ENCODE measurements around the gene FCGR3A. TPM values are rescaled to one million over a fixed set of nuclear protein-coding genes. Genes with fewer than 3 reads are reported as not detected.
"Not testable (repeated sequence)": the region's sequence is repeated elsewhere in the genome, so short reads cannot be mapped to it uniquely, and the experiment has no call there.

Gene FCGR3A
- total and polyA plus RNA-seq, 2 donors, result 4.5 to 29.0 TPM

DNA sequence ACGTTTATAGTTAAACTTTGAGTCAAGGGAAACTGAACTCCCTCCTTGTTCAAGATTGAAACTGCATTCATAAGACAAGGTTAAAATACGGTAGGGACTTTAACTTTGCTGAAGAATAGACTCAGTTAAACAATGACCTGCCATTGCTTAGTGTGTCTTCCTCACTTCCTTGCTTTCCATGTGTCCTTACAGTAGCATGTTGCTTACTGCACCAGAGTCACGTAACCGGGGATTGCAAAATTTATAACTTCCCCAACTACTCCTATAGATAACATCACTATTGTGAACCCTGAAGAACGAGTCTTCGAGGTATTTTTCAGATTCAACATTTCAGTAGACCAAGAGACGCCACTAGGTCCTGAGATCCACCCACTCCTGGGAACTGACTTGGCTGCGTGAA is 22.1 kb upstream of the FCGR3A start:
- WGBS, result 70% methylated on average over 2 of the region's 8 CpGs
- H3K4me1 ChIP-seq (ENCODE audit: insufficient read depth); H3K4me3 ChIP-seq (ENCODE audit: low read depth, low read length); DNase-seq (ENCODE audit: extremely low spot score); H3K27ac ChIP-seq (ENCODE audit: low read depth); H3K36me3 ChIP-seq (ENCODE audit: insufficient read depth): not testable (repeated sequence)

DNA sequence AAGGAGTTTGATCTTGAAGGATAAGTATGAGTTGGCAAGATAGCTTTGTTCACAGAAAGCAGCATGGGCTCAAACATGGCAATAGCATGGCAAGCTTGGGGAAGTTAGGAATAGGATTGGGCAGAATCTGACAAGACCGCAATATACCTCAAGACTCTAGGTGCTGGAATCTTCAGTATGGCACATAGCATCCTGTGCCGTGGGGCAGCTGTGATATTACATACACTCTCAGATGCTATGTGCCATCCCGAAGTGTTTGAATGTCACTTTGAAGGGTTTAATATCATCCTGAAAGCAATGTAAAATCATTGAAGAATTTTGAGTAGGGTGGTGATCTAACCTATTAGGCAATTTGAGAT is 17.0 kb upstream of the FCGR3A start:
- H3K4me3 ChIP-seq (ENCODE audit: low read depth, low read length); H3K27ac ChIP-seq (ENCODE audit: low read depth); H3K4me1 ChIP-seq (ENCODE audit: insufficient read depth); H3K36me3 ChIP-seq (ENCODE audit: insufficient read depth); DNase-seq (ENCODE audit: extremely low spot score): not testable (repeated sequence)
- WGBS, result 96% methylated on average over 1 of the region's 3 CpGs

DNA sequence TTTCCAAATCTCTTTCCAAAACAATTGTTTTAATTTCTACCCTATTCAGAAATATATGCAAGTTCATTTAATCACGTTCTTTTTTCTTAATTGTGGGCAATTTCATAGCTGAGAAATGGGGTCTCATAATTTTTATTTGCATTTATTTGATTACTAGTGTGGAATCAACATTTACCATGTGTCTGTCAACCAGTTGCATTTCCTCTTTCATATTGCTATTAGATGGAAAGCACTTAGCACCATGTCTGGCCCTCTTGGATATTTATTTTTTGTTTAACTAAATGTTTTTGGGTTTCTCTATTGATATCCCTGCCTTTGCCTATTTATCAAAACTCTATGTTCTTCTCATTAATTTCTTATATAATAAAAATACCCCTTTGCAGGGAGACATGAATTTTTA is 13.9 kb upstream of the FCGR3A start:
- 70% methylated on average over 1 of the region's 1 CpG for WGBS
- not testable (repeated sequence) for H3K27ac ChIP-seq (ENCODE audit: low read depth); H3K36me3 ChIP-seq (ENCODE audit: insufficient read depth); DNase-seq (ENCODE audit: extremely low spot score); H3K4me1 ChIP-seq (ENCODE audit: insufficient read depth); H3K4me3 ChIP-seq (ENCODE audit: low read depth, low read length)

GRCh38 chr1:161562441-161562840 is 12.8 kb upstream of the FCGR3A start:
- H3K27ac ChIP-seq (ENCODE audit: low read depth); H3K36me3 ChIP-seq (ENCODE audit: insufficient read depth); H3K4me3 ChIP-seq (ENCODE audit: low read depth, low read length); DNase-seq (ENCODE audit: extremely low spot score); H3K4me1 ChIP-seq (ENCODE audit: insufficient read depth): not testable (repeated sequence)
- 97% methylated on average over 2 of the region's 3 CpGs for WGBS

- WGBS, result 55% methylated on average over 4 of the region's 4 CpGs
- not testable (repeated sequence) for H3K27ac ChIP-seq (ENCODE audit: low read depth); DNase-seq (ENCODE audit: extremely low spot score); H3K36me3 ChIP-seq (ENCODE audit: insufficient read depth); H3K4me3 ChIP-seq (ENCODE audit: low read depth, low read length); H3K4me1 ChIP-seq (ENCODE audit: insufficient read depth)
These were observed 11.5 kb upstream of the FCGR3A start for GRCh38 chr1:161560960-161561715.

DNA sequence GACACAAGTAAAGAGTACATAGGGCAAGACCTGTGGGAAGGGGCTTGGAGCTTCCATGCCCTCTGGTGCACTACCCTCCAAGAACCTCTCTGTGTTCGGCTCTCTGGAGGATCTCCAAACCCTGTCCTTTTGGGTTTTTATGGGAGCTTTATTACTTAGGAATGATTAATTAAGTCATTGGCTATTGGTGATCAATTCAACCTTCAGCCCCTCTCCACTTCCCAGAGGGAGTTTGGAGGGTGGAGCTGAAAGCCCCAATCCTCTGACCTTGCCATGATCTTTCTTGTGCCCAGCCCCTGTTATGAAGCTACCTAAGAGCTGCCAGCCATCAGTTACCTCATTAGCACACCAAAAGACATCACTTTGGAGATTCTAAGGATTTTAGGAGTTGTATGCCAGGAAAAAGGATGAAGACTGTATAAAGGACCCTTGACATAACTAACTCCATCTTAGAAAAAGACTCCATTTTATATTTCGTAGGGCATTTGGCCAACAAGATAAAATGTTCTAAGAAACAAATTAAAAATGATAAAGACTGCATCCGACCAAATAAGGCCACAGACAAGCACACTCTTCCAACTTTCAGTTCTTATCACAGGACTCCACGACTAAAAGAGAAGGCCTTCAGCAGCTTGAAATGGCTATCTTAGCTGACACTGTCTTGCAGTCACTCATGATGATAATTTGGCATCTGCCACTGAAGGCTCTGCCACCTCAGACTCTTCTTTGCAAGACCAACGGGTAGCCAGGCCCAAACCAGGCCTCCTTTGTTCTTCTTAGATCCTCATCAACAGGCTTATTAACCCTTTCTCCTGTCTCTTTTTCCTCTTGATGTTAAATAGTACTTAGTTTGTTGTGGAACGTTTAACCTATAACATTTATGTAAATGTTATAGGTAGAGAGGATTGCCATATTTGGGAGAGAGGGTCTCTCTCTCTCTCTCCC is 8.2 kb upstream of the FCGR3A start:
- not testable (repeated sequence) for H3K4me1 ChIP-seq (ENCODE audit: insufficient read depth); H3K36me3 ChIP-seq (ENCODE audit: insufficient read depth); DNase-seq (ENCODE audit: extremely low spot score); H3K4me3 ChIP-seq (ENCODE audit: low read depth, low read length); H3K27ac ChIP-seq (ENCODE audit: low read depth)
- 59% methylated on average over 6 of the region's 6 CpGs for whole genome bisulfite sequencing

- not testable (repeated sequence) for H3K4me1 ChIP-seq (ENCODE audit: insufficient read depth); H3K27ac ChIP-seq (ENCODE audit: low read depth); H3K4me3 ChIP-seq (ENCODE audit: low read depth, low read length); DNase-seq (ENCODE audit: extremely low spot score); H3K36me3 ChIP-seq (ENCODE audit: insufficient read depth)
- 87% methylated on average over 2 of the region's 2 CpGs for WGBS
These were observed 7.4 kb upstream of the FCGR3A start for GRCh38 chr1:161556990-161557389.

GRCh38 chr1:161556143-161556542 is 6.5 kb upstream of the FCGR3A start:
- H3K4me3 ChIP-seq (ENCODE audit: low read depth, low read length); H3K27ac ChIP-seq (ENCODE audit: low read depth); H3K36me3 ChIP-seq (ENCODE audit: insufficient read depth); H3K4me1 ChIP-seq (ENCODE audit: insufficient read depth); DNase-seq (ENCODE audit: extremely low spot score): not testable (repeated sequence)
- 72% methylated on average over 3 of the region's 3 CpGs for WGBS

DNA sequence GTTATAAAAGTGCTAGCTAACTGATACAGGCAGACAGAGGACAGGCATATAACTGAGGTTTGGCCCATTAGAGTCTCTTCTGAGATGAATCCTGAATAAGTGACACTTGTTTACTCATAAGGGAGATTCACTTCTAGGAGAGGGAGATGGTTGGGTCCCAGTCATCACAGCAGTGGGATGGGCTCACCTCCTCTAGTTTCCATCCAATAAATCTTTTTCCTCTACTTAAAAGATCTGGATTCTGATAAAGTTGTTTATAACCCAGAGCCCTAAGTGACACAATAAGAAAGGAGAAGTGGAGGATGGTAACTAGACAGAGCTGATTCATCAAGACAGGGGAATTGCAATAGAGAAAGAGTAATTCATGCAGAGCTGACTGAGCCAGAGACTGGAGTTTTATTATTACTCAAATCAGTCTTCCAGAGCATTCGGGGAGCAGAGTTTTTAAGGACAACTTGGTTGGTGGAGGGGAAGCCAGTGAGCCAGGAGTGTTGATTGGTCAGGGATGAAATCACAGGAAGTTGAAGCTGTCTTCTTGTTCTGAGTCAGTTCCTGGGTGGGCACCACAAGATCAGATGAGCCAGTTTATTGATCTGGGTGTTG is 5.3 kb upstream of the FCGR3A start:
- not testable (repeated sequence) for H3K36me3 ChIP-seq (ENCODE audit: insufficient read depth); H3K27ac ChIP-seq (ENCODE audit: low read depth)
- 44% methylated on average over 1 of the region's 1 CpG for WGBS

DNA sequence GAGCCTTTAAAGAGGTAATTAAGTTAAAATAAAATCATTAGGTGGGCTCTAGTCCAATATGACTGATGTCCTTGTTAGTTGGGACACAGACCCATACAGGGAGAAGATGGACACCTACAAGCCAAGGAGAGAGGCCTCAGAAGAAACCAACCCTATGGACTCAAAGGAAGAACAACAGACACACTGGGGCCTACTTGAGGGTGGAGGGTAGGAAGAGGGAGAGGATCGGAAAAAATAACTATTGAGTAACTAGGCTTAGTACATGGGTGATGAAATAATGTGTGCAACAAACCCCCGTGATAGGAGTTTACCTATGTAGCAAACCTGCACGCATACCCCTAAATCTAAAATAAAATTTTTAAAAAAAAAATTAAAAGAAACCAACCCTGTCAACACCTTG is 4.7 kb upstream of the FCGR3A start:
- not testable (repeated sequence) for H3K4me1 ChIP-seq (ENCODE audit: insufficient read depth); H3K4me3 ChIP-seq (ENCODE audit: low read depth, low read length); H3K27ac ChIP-seq (ENCODE audit: low read depth); H3K36me3 ChIP-seq (ENCODE audit: insufficient read depth); DNase-seq (ENCODE audit: extremely low spot score)
- 94% methylated on average over 3 of the region's 3 CpGs for WGBS

More for the DNA sequence above, 5.3 kb upstream of the FCGR3A start:
- not testable (repeated sequence) for DNase-seq (ENCODE audit: extremely low spot score); H3K4me3 ChIP-seq (ENCODE audit: low read depth, low read length); H3K4me1 ChIP-seq (ENCODE audit: insufficient read depth)

DNA sequence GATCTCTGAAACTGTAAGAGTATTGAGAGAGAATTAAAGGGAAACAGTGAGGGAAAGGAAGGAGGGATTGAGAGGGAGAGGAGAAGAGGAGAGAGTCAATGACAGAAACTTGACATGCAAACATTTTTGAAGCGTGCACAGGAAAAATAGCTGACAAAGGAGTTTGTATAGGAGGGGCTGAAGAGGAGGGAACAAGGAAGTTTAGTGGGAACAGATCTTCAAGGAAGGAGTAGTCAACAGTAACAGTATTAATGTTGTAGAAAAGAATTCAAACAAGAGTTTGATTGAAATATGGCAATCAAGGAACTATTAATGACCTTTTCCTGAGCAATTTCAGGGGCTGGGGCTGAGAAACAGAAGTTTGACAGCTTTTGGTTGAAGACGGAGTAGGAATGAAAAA is 4.0 kb upstream of the FCGR3A start:
- H3K36me3 ChIP-seq (ENCODE audit: insufficient read depth); H3K27ac ChIP-seq (ENCODE audit: low read depth); DNase-seq (ENCODE audit: extremely low spot score); H3K4me1 ChIP-seq (ENCODE audit: insufficient read depth); H3K4me3 ChIP-seq (ENCODE audit: low read depth, low read length): not testable (repeated sequence)
- 94% methylated on average over 1 of the region's 2 CpGs for WGBS

- WGBS, result 84% methylated on average over 5 of the region's 5 CpGs
- H3K27ac ChIP-seq (ENCODE audit: low read depth); H3K36me3 ChIP-seq (ENCODE audit: insufficient read depth); DNase-seq (ENCODE audit: extremely low spot score); H3K4me1 ChIP-seq (ENCODE audit: insufficient read depth); H3K4me3 ChIP-seq (ENCODE audit: low read depth, low read length): not testable (repeated sequence)
These were observed 1.3 kb upstream of the FCGR3A start for GRCh38 chr1:161550942-161551341.

DNA sequence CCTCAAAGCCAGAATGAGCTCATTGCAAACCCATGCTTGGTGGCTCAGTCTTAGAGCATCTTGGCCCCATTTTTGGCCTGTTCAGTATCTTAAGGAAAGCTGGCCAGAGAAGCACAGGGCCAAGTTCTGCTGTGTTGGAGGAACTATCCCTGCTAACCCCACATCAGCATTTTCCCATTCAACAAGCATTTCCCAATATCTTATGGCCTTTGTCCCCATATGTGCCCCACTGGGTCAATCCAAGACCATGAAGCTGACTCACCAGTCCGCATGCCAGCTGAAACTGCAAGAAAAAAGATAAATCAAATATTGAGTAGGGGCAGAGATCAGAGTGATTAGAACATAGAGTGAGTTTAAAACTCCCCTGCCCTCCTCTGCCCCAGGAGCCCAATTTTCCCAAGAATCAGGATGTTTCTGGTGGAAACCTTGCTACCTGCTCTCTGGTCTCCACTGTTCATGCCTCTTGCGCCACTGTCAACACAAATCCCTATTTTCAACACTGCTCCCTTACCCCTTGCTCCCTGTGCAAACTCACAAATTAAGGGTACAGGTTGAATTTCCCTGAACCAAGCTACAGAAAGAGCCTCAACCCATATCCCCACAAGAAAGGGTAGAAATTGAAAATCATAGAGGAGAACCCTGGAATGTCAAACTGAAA is 740 bp downstream of the FCGR3A start:
- not testable (repeated sequence) for H3K4me1 ChIP-seq (ENCODE audit: insufficient read depth); H3K4me3 ChIP-seq (ENCODE audit: low read depth, low read length); DNase-seq (ENCODE audit: extremely low spot score); H3K36me3 ChIP-seq (ENCODE audit: insufficient read depth); H3K27ac ChIP-seq (ENCODE audit: low read depth)
- WGBS, result 86% methylated on average over 1 of the region's 2 CpGs

All from urinary bladder (tissue), 4 donors.